Liver (tissue), 3 donors: ENCODE measurements around the gene PLA2G4B.

ENCODE experiments used
- ATF3 ChIP-seq: IDR thresholded peaks from 2 replicates; pipeline ENCODE4 v1.6.1; 2016; ENCODE audit warnings: antibody characterized with exemption
- CTCF ChIP-seq: fragments of 150-350 bp; IDR thresholded peaks from 2 replicates; pipeline ENCODE4 v1.5.1; 2017; ENCODE audit warnings: improper control_type of control experiment, low read depth, low read length; ENCODE audit not compliant: missing input control
- FOXA1 ChIP-seq: IDR thresholded peaks from 2 replicates; pipeline ENCODE4 v1.6.1; 2016; ENCODE audit warnings: antibody characterized with exemption
- GABPA ChIP-seq, 2 donors: IDR thresholded peaks in 1 of 2; conservative IDR thresholded peaks in 1 of 2; 2 replicates each; pipeline ENCODE4 v1.6.1; 2016; ENCODE audit warnings: antibody characterized with exemption in 2 of 2, mild to moderate bottlenecking in 1 of 2, moderate library complexity in 1 of 2
- JUND ChIP-seq, 2 donors: IDR thresholded peaks; 2 replicates each; pipeline ENCODE4 v1.6.1; 2016; ENCODE audit warnings: antibody characterized with exemption in 2 of 2
- MAX ChIP-seq: IDR thresholded peaks from 2 replicates; pipeline ENCODE4 v1.6.1; 2016; ENCODE audit warnings: antibody characterized with exemption
- RAD21 ChIP-seq, 2 donors: IDR thresholded peaks; 2 replicates each; pipeline ENCODE4 v1.6.1; 2016; ENCODE audit warnings: antibody characterized with exemption in 2 of 2, mild to moderate bottlenecking in 2 of 2
- REST ChIP-seq: IDR thresholded peaks from 2 replicates; pipeline ENCODE4 v1.6.1; 2016; ENCODE audit warnings: antibody characterized with exemption, mild to moderate bottlenecking
- RXRA ChIP-seq, 2 donors: IDR thresholded peaks; 2 replicates each; pipeline ENCODE4 v1.6.1; 2017 to 2018; ENCODE audit warnings: antibody characterized with exemption in 2 of 2, mild to moderate bottlenecking in 1 of 2
- SP1 ChIP-seq: IDR thresholded peaks from 2 replicates; pipeline ENCODE4 v1.6.1; 2018; ENCODE audit warnings: antibody characterized with exemption, mild to moderate bottlenecking
- TAF1 ChIP-seq: conservative IDR thresholded peaks from 2 replicates; pipeline ENCODE4 v1.6.1; 2016; ENCODE audit warnings: antibody characterized with exemption, mild to moderate bottlenecking
- YY1 ChIP-seq: IDR thresholded peaks from 2 replicates; pipeline ENCODE4 v1.6.1; 2016; ENCODE audit warnings: antibody characterized with exemption, mild to moderate bottlenecking
- ZBTB33 ChIP-seq: IDR thresholded peaks from 2 replicates; pipeline ENCODE4 v1.6.1; 2016; ENCODE audit warnings: antibody characterized with exemption
- donor health status: healthy.
- donor health status: healthy.

- TF ChIP-seq REST (no peak), YY1 (no peak), CTCF (no peak), MAX (no peak), ATF3 (no peak), TAF1 (no peak), GABPA (IDR thresholded peaks at IDR 0.05 in 1 of 2, conservative IDR thresholded peaks at IDR 0.05 in 1 of 2) (no peak), FOXA1 (no peak), JUND (IDR thresholded peaks at IDR 0.05) (no peak), RXRA (IDR thresholded peaks at IDR 0.05) (no peak), RAD21 (IDR thresholded peaks at IDR 0.05) (no peak), SP1 (no peak), ZBTB33 (no peak)
Measured at GRCh38 chr15:41795996-41796856, 42.4 kb upstream of the PLA2G4B start.
